HCT116 (cell line): ENCODE data around the gene IL17B.

Source experiments
- CEBPB ChIP-seq: IDR thresholded peaks from 2 replicates; pipeline ENCODE4 v1.6.1; 2012; ENCODE audit warnings: low read depth
- EZH2 ChIP-seq: fragments of 200-600 bp; sonication (generic); IDR thresholded peaks from 2 replicates; pipeline ENCODE4 v1.6.1; 2017; ENCODE audit warnings: antibody characterized with exemption, mixed run types
- FOSL1 ChIP-seq: IDR thresholded peaks from 2 replicates; pipeline ENCODE4 v1.6.1; 2012; ENCODE audit warnings: low read depth
- JUND ChIP-seq: IDR thresholded peaks from 2 replicates; pipeline ENCODE4 v1.6.1; 2012
- POLR2A ChIP-seq: IDR thresholded peaks from 2 replicates; pipeline ENCODE4 v1.7.0; 2011; ENCODE audit warnings: borderline replicate concordance; ENCODE audit not compliant: insufficient read depth, insufficient read length; ENCODE audit errors: extremely low read depth
- POLR2AphosphoS5 ChIP-seq: IDR thresholded peaks from 2 replicates; pipeline ENCODE4 v1.6.1; 2011; ENCODE audit warnings: mild to moderate bottlenecking, low read depth, low read length, moderate library complexity
- TCF7L2 ChIP-seq: IDR thresholded peaks from 2 replicates; pipeline ENCODE4 v1.7.0; 2011; ENCODE audit warnings: borderline replicate concordance, inconsistent platforms; ENCODE audit not compliant: insufficient read depth, insufficient read length; ENCODE audit errors: extremely low read depth
- YY1 ChIP-seq: IDR thresholded peaks from 2 replicates; pipeline ENCODE4 v1.6.1; 2011; ENCODE audit warnings: low read length, low read depth, moderate library complexity, mild to moderate bottlenecking; ENCODE audit not compliant: insufficient replicate concordance; ENCODE audit errors: extremely low read depth
- TF ChIP-seq, protein P1 (sequence below), 3 experiments: fragments of 200-600 bp in 1 of 3; sonication (generic) in 1 of 3; IDR thresholded peaks in 2 of 3; conservative IDR thresholded peaks in 1 of 3; 2 replicates each; pipeline ENCODE4 v1.5.1; 2012 to 2017; ENCODE audit warnings: low read depth in 2 of 3, low read length in 2 of 3, antibody characterized with exemption in 1 of 3, borderline replicate concordance in 1 of 3, control low read depth in 1 of 3, mild to moderate bottlenecking in 1 of 3, mixed read lengths in 1 of 3, mixed run types in 1 of 3, moderate library complexity in 1 of 3; ENCODE audit not compliant: insufficient read depth in 1 of 3
- TF ChIP-seq, protein P2 (sequence below): IDR thresholded peaks from 2 replicates; pipeline ENCODE4 v1.6.1; 2012

DNA sequence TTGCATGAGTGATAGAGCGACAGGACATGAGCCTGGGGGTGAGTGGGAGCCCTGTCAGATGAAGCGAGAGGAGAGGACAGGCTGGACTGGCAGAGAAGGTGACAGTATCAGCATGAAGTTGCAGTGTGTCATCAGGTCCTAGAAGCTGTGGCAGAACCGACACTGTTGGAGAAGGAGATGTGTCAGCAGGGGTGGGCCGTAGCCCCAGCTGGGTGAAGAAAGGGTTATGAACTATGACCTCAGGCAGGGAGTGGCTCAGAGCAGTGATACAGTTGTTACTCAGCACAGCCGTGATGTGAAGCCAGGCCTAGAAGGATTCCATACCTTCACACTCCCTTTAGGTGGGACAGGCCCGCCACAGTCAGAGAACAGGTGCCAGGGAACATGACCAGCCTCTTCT, 13.7 kb downstream of the IL17B start:
- TF ChIP-seq, protein P1, sequence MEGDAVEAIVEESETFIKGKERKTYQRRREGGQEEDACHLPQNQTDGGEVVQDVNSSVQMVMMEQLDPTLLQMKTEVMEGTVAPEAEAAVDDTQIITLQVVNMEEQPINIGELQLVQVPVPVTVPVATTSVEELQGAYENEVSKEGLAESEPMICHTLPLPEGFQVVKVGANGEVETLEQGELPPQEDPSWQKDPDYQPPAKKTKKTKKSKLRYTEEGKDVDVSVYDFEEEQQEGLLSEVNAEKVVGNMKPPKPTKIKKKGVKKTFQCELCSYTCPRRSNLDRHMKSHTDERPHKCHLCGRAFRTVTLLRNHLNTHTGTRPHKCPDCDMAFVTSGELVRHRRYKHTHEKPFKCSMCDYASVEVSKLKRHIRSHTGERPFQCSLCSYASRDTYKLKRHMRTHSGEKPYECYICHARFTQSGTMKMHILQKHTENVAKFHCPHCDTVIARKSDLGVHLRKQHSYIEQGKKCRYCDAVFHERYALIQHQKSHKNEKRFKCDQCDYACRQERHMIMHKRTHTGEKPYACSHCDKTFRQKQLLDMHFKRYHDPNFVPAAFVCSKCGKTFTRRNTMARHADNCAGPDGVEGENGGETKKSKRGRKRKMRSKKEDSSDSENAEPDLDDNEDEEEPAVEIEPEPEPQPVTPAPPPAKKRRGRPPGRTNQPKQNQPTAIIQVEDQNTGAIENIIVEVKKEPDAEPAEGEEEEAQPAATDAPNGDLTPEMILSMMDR (IDR thresholded peaks at IDR 0.05 in 2 of 3, conservative IDR thresholded peaks at IDR 0.05 in 1 of 3; ENCODE audit: borderline replicate concordance in 1 of 3, insufficient read depth in 1 of 3, low read depth in 2 of 3, low read length in 2 of 3), result no peak
- TF ChIP-seq POLR2A, result no peak
- TF ChIP-seq EZH2, result no peak
- TF ChIP-seq YY1, result no peak
- TF ChIP-seq JUND, result no peak
- no peak for TF ChIP-seq FOSL1
- TF ChIP-seq, protein P2, sequence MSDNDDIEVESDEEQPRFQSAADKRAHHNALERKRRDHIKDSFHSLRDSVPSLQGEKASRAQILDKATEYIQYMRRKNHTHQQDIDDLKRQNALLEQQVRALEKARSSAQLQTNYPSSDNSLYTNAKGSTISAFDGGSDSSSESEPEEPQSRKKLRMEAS, result no peak
- TF ChIP-seq CEBPB, result no peak
- TF ChIP-seq POLR2AphosphoS5, result no peak
- TF ChIP-seq TCF7L2, result no peak
